NCI-H524 treated with DMSO at 0.1 percent for 48 hours (cell line): Measurements from ENCODE around the gene MYDGF.

Source experiments
- DNase-seq: peaks from one replicate; lab custom pipeline; 2025; lab: John Stamatoyannopoulos, UW

MYDGF gene

GRCh38 chr19:4673726-4674125 lies 3.6 kb upstream of the MYDGF start:
- no peak for DNase-seq

GRCh38 chr19:4673216-4673615 lies 3.1 kb upstream of the MYDGF start:
- no peak for DNase-seq

- DNase-seq: no peak
Observed at GRCh38 chr19:4671185-4671851, 1.2 kb upstream of the MYDGF start.

GRCh38 chr19:4664642-4665041 lies 5.5 kb downstream of the MYDGF start:
- no peak for DNase-seq

- DNase-seq: no peak
Observed at GRCh38 chr19:4662812-4663211, 7.3 kb downstream of the MYDGF start.

GRCh38 chr19:4662020-4662695 lies 8.0 kb downstream of the MYDGF start:
- DNase-seq: no peak

GRCh38 chr19:4660993-4661392 lies 9.1 kb downstream of the MYDGF start:
- no peak for DNase-seq

GRCh38 chr19:4660181-4660791 lies 9.9 kb downstream of the MYDGF start:
- DNase-seq: no peak

GRCh38 chr19:4657835-4658234 lies 12.3 kb downstream of the MYDGF start:
- no peak for DNase-seq

GRCh38 chr19:4657262-4657661 lies 12.9 kb downstream of the MYDGF start:
- no peak for DNase-seq

GRCh38 chr19:4656102-4656501 lies 14.0 kb downstream of the MYDGF start:
- no peak for DNase-seq

GRCh38 chr19:4654437-4655361 lies 15.4 kb downstream of the MYDGF start:
- no peak for DNase-seq

GRCh38 chr19:4653793-4654436 lies 16.2 kb downstream of the MYDGF start:
- DNase-seq: no peak

- no peak for DNase-seq
Observed at GRCh38 chr19:4652075-4652474, 18.1 kb downstream of the MYDGF start.

- no peak for DNase-seq
Observed at GRCh38 chr19:4650159-4650558, 20.0 kb downstream of the MYDGF start.

- DNase-seq: no peak
Observed at GRCh38 chr19:4649392-4650047, 20.6 kb downstream of the MYDGF start.

- no peak for DNase-seq
Observed at GRCh38 chr19:4647676-4648644, 22.2 kb downstream of the MYDGF start.

- no peak for DNase-seq
Observed at GRCh38 chr19:4645718-4646117, 24.4 kb downstream of the MYDGF start.

GRCh38 chr19:4642625-4643024 lies 27.5 kb downstream of the MYDGF start:
- no peak for DNase-seq

GRCh38 chr19:4641132-4641531 lies 29.0 kb downstream of the MYDGF start:
- no peak for DNase-seq
